HG03095 (cell line): Measurements from ENCODE around the gene DLAT.
"Not testable (repeated sequence)": the region's sequence is repeated elsewhere in the genome, so short reads cannot be mapped to it uniquely, and the experiment has no call there.

ENCODE experiments used
- ATAC-seq: cut with Tn5 transposase; IDR thresholded peaks from one replicate; pipeline ENCODE4 v1.9.1; 2021; ENCODE audit warnings: moderate library complexity; ENCODE audit not compliant: unreplicated experiment

The DLAT gene

DNA sequence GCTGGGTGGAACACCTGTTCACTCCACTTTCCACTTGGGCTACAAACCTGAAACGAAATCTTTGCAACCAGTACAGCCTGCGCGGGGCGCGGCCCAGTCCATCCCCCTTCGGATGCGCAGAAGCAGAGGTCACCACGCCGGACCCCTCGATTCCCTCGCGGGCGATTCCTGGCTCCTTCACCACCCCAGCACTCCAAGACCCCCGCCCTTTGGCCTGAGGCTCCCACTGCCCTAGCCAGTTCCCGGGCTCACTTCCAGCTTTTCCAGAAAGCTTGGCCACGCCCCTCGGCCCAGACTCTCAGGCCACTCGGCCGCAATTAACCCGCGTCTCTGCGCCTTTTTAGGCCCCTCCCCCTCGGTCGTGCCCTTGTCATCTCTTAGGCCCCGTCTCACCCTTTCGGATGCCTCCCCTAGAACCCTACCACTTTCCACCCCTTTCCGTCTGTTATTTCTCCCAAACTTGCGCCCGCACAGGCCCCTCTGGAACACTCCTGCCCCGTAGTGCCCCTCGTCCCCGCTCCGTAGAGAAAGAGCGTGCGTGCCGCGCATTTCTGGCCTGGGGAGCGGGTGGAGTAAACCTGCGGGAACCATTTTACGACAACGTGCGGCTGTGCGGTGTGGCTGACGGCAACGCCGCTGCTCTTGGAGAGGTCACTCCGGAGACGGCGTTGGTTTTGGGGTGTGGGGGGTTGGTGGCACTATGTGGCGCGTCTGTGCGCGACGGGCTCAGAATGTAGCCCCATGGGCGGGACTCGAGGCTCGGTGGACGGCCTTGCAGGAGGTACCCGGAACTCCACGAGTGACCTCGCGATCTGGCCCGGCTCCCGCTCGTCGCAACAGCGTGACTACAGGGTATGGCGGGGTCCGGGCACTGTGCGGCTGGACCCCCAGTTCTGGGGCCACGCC, at the start of gene DLAT:
Gene DLAT, plus strand, starts transcription at position 636 of the 906 bp plus-strand sequence. Its CDS starts 65 bp downstream, at position 701.
- peak; percentile 63 for ATAC-seq

DNA sequence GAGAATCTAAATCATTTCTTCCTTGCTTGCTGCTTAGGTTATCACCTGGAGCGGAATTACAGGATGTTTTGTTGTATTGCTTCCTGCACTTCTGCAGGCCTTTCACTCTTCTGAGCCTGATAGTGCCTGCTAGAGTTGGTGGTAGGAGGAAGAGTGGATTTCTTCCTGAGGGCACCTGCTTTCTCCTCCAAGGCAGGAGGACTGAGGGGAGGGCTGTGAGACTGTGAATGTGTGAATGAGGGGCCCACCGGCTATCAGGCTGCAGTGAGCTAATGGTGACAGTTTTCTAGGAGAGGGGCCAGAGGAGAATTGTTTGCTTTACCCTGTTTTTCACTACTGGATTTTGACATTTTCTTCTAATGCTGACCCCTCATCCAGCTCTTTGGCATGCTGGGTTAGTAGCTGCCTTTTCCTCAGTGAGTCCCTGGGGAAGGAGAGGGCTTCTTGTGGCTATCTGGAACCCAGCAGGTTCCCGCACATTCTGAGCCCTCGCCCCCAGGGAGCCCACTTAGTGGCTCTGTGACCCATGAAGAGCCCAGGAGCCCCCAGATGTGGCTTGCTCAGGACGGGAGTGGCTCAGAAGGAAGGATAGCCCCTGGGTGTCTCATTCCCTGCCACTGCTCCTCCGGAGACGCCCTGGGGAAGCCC, 49.0 kb upstream of the DLAT start:
- ATAC-seq = no peak

DNA sequence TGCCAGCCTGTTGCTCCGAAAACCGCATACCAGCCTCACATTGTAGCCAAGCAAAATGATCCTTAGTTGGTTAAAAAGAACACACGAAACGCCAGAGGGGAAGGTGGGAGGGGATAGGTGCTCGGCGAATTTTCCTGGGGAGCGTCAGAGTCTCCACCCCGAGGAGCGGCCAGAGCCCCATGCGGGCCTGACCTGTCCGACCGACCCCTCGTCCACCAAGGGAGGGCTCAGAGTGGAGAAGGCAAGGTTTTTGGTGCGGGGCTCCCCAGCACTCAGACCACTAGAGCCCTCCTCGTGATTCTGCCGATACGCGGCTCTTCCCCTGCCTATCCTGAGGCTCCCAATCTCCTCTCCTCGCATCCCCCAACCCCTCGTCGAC, 48.5 kb upstream of the DLAT start:
- ATAC-seq = no peak

- no peak for ATAC-seq
Observed at GRCh38 chr11:111977146-111978027, 47.8 kb upstream of the DLAT start.

DNA sequence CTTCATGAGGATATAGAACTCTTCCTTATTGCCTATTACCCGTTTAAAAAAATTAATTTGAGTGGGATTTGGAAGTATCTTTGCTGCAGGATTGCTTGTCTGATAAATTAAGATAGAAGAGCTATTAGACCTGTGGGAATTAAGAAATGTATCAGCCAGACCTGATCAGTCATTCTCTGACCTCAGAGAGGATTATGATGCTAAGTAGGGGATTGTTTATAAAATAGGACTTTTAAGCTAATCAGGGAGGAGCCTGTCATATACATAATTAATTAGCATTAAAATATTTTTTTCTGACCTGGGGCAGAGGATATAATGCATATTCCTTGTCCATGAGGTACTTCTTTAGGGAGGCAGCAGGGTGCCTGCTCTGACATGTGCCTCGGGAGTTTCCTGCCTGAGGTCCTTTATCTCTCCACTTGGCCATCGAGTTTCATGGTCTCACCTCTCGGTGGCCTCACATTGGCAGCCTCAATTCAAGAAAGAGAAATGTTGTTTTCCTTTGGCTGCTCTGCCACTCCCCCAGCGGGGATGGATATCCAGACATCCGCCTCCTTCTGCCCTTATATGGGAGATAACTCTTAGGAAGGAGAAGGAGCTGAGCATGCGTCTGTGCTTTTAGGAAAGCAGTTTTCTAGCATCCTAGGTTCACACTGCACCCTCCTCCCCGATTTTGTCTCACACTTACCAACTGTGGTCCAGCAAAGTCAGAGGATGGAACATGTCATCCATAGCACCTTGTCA, 47.0 kb upstream of the DLAT start:
- ATAC-seq = no peak

GRCh38 chr11:111980062-111980461, 45.1 kb upstream of the DLAT start:
- no peak for ATAC-seq

DNA sequence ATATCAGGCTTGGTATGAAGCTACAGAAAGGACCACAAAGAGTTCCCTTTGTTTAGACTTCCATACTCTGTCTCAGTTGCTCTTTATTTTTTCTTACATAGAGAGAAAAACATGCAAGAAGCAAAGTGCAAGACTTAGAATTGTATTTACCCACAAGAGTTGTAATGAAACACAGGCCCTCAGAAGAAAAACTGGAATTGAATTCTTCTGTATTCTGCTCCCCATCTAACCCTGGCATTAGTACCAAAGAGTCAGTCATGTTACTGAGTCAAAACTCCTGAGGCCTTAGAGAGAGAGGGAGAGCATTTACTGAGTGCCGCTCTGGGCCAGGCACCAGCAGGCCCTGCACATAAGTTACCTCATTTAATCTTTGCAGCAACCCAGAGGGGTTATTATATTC, 43.9 kb upstream of the DLAT start:
- no peak for ATAC-seq

GRCh38 chr11:111982019-111982464, 43.2 kb upstream of the DLAT start:
- peak; percentile 75 for ATAC-seq

DNA sequence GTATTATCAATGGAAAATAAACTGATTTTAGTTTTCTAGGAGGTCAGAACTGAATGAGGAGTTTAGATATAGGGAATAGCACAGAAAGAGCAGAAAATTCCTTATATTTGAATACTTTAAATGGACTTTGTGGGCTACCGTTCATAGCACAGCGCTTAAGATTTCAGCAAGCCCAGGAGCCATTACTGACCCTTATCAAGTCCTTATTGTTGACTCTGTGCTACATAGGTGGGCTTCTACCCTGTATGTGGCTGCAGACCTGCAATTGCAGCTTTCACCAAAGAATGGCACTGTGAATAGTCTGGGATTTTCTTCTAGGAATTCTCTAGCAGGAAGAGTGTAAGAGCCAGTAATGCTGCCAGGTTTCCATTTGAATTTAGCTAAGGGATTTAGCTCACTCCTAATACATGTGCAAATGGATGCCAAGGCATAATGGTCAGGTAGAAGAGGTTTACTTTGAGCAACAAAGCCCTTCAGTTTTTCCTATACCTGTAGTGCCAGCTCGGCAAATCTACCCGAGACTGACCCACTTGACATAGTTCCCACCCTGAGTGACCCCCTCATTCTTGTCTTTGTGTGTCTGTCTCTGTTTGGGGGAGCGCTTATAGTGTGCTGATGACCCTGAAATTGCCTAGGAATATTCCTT, 42.5 kb upstream of the DLAT start:
- ATAC-seq = no peak

- no peak for ATAC-seq
Observed at GRCh38 chr11:111983187-111983986, 41.8 kb upstream of the DLAT start.

DNA sequence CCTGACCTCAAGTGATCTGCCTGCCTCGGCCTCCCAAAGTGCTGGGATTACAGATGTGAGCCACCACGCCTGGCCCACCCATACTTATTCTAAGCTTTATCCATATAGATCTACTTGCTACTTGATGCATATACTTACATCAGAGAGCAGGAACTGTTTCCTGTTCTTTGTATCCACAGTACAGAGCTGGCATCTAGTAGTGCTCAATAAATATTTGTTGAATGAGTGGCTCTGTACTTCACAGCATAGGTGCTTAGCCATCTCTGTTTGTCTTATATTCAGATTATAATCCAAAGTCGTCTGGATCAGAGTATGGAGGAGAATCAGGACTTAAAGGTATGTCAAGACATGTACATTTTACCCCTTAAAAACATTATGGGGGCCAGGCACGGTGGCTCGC, 38.6 kb upstream of the DLAT start:
- ATAC-seq = no peak

- no peak for ATAC-seq
Observed at GRCh38 chr11:111990381-111990780, 34.8 kb upstream of the DLAT start.

GRCh38 chr11:111992206-111992855, 32.9 kb upstream of the DLAT start:
- ATAC-seq = no peak

DNA sequence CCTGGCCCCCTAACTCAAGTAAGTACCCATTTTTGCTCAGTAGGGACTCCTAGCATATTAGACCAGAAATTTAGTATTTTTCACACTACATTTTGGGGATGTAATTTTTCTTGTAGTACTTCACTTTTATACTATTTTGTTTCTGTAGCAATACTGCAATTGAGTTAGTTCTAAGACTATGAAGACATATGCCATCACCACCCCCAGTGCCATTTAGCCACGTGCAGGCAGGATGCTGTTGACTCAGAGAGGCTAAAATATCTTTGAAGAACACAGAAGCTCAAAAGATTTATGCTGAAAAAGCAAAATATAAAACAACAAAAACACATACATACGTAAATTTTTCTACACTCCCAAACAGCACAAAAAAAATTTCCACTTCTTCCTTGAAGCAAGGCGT, 29.1 kb upstream of the DLAT start:
- ATAC-seq = no peak

- not testable (repeated sequence) for ATAC-seq
Observed at GRCh38 chr11:111996669-111997068, 28.5 kb upstream of the DLAT start.

DNA sequence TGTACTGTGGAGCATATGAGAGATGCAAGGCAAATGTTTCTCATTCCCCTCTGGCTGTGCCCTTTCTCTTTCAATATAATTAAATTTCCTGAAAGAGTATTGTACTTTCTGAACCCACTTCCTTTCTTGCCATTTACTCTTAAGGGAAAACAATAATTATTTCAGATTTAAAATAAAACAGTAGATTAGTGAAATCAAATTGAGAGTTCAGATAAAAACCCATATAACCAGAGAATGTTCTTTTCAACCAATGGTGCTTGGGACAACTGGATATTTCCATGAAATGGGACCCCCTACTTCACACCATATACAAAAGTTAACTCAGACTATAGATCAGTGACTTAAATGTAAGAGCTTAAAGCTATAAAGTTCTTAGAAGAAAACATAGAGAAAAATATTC, 26.1 kb upstream of the DLAT start:
- no peak for ATAC-seq

- no peak for ATAC-seq
Observed at GRCh38 chr11:112000703-112001102, 24.5 kb upstream of the DLAT start.

DNA sequence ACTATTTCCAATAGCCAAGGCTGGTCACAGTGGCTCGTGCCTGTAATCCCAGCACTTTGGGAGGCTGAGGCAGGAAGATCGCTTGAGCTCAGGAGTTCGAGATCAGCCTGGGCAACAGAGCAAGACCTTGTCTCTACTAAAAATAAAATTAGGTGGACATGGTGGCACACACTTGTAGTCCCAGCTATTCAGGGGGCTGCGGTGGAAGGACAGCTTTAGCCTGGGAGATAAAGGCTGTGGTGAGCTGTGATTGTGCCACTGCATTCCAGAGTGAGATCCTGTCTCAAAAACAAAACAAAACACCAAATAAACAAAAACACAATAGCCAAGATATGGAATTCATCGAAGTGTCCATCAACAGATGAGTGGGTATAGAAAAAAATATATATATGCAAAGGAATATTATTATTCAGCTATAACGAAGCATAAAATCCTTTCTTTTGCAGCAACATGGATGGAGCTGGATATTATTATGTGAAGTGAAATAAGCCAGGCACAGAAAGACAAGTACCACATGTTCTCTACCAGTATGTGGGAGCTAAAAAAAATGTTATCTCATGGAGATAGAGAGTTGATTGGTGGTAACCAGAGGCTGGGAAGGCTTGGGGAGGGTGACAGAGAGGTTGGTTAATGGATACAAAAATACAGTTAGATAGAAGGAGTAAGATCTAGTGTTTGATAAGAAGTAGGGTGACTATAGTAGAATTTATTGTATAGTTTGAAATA, 22.6 kb upstream of the DLAT start:
- no peak for ATAC-seq
